ENCODE results near the gene ARID1B. TPM values are rescaled to one million over a fixed set of nuclear protein-coding genes. Genes with fewer than 3 reads are reported as not detected.

ARID1B gene
- total RNA-seq, 1 donor from 2014 or later, result 62.1 TPM

- TF ChIP-seq EZH2phosphoT487 (IDR thresholded peaks at IDR 0.05), result no peak
- Histone ChIP-seq H3K4me1 (no peaks in the 10 kb centered on the region), H3K27me3 (no peaks in the 10 kb centered on the region), H3K79me2 (ENCODE audit: low read depth) (no peaks in the 10 kb centered on the region), H3K9me3 (ENCODE audit: low read depth) (no peaks in the 10 kb centered on the region), H3K4me2 (no peak overlapping the region), H3K27ac (no peak overlapping the region), H3K9ac (no peak overlapping the region), H3K36me3 (peaks cover 16% of the 10 kb centered on the region), H4K20me1 (ENCODE audit: low read depth) (peaks cover 9% of the 10 kb centered on the region), H2AFZ (replicated peaks) (no peak overlapping the region), H3F3A (ENCODE audit: low read depth) (peaks cover 9% of the 10 kb centered on the region), H3K4me3 (no peak overlapping the region)
- Mint-ChIP-seq H3K27me3 (ENCODE audit: insufficient read depth, low read depth) (peaks cover 4% of the 10 kb centered on the region), H3K36me3 (peaks cover 35% of the 10 kb centered on the region), H3K4me3 (no peak overlapping the region), H3K4me1 (peaks cover 32% of the 10 kb centered on the region), H3K9me3 (no peaks in the 10 kb centered on the region), H3K27ac (no peak overlapping the region)
- DNase-seq (ENCODE audit: low spot score), result no peak
Measured at GRCh38 chr6:157185986-157186385, 408.8 kb downstream of the ARID1B start.

GRCh38 chr6:157186785-157187181, 409.6 kb downstream of the ARID1B start:
- no peak for DNase-seq (ENCODE audit: low spot score)

GRCh38 chr6:157187182-157188083, 410.3 kb downstream of the ARID1B start:
- H3K36me3 ChIP-seq, result peaks cover 16% of the 10 kb centered on the region
- no peak for DNase-seq (ENCODE audit: low spot score)
- Mint-ChIP-seq H3K9me3 (no peaks in the 10 kb centered on the region), H3K4me1 (peaks cover 32% of the 10 kb centered on the region), H3K27ac (no peak overlapping the region), H3K4me3 (no peak overlapping the region), H3K36me3 (peaks cover 41% of the 10 kb centered on the region), H3K27me3 (ENCODE audit: insufficient read depth, low read depth) (peaks cover 2% of the 10 kb centered on the region)
- H3K4me3 ChIP-seq, result no peak overlapping the region
- peaks cover 9% of the 10 kb centered on the region for H4K20me1 ChIP-seq (ENCODE audit: low read depth)
- no peak overlapping the region for H2AFZ ChIP-seq (replicated peaks)
- H3K4me1 ChIP-seq, result no peaks in the 10 kb centered on the region
- no peak overlapping the region for H3K4me2 ChIP-seq
- no peak for TF ChIP-seq CTCF (IDR thresholded peaks at IDR 0.05)
- TF ChIP-seq EZH2 (IDR thresholded peaks at IDR 0.05), result no peak
- TF ChIP-seq EZH2phosphoT487 (IDR thresholded peaks at IDR 0.05), result no peak
- no peaks in the 10 kb centered on the region for H3K9me3 ChIP-seq (ENCODE audit: low read depth)
- H3K27ac ChIP-seq, result no peak overlapping the region
- H3K9ac ChIP-seq, result no peak overlapping the region
- H3K79me2 ChIP-seq (ENCODE audit: low read depth), result no peaks in the 10 kb centered on the region
- H3K27me3 ChIP-seq, result no peaks in the 10 kb centered on the region
- peaks cover 9% of the 10 kb centered on the region for H3F3A ChIP-seq (ENCODE audit: low read depth)

More at GRCh38 chr6:157186785-157187181, 409.6 kb downstream of the ARID1B start:
- no peak overlapping the region for H3K27ac ChIP-seq
- H3K27me3 ChIP-seq, result no peaks in the 10 kb centered on the region
- no peaks in the 10 kb centered on the region for H3K79me2 ChIP-seq (ENCODE audit: low read depth)
- no peak overlapping the region for H3K4me2 ChIP-seq
- H3K9ac ChIP-seq, result no peak overlapping the region
- H3K9me3 ChIP-seq (ENCODE audit: low read depth), result no peaks in the 10 kb centered on the region
- no peaks in the 10 kb centered on the region for H3K9me3 Mint-ChIP-seq
- H3K4me3 ChIP-seq, result no peak overlapping the region
- peaks cover 9% of the 10 kb centered on the region for H3F3A ChIP-seq (ENCODE audit: low read depth)
- TF ChIP-seq EZH2phosphoT487 (IDR thresholded peaks at IDR 0.05) (no peak), CTCF (IDR thresholded peaks at IDR 0.05) (no peak), EZH2 (IDR thresholded peaks at IDR 0.05) (no peak)
- H3K27me3 Mint-ChIP-seq (ENCODE audit: insufficient read depth, low read depth), result peaks cover 3% of the 10 kb centered on the region
- no peak overlapping the region for H2AFZ ChIP-seq (replicated peaks)
- H3K36me3 ChIP-seq, result peaks cover 16% of the 10 kb centered on the region
- H4K20me1 ChIP-seq (ENCODE audit: low read depth), result peaks cover 9% of the 10 kb centered on the region
- H3K4me1 ChIP-seq, result no peaks in the 10 kb centered on the region
- no peak overlapping the region for H3K27ac Mint-ChIP-seq
- no peak overlapping the region for H3K4me3 Mint-ChIP-seq
- peaks cover 32% of the 10 kb centered on the region for H3K4me1 Mint-ChIP-seq
- H3K36me3 Mint-ChIP-seq, result peaks cover 41% of the 10 kb centered on the region

- Histone ChIP-seq H3K4me1 (no peaks in the 10 kb centered on the region), H3K4me3 (no peak overlapping the region), H4K20me1 (ENCODE audit: low read depth) (peaks cover 9% of the 10 kb centered on the region), H3K36me3 (peaks cover 16% of the 10 kb centered on the region), H2AFZ (replicated peaks) (no peak overlapping the region), H3K4me2 (no peak overlapping the region), H3F3A (ENCODE audit: low read depth) (peaks cover 8% of the 10 kb centered on the region), H3K79me2 (ENCODE audit: low read depth) (no peaks in the 10 kb centered on the region), H3K9ac (no peak overlapping the region), H3K27me3 (no peaks in the 10 kb centered on the region), H3K27ac (no peak overlapping the region), H3K9me3 (ENCODE audit: low read depth) (no peaks in the 10 kb centered on the region)
- Mint-ChIP-seq H3K4me1 (peaks cover 32% of the 10 kb centered on the region), H3K4me3 (no peak overlapping the region), H3K27me3 (ENCODE audit: insufficient read depth, low read depth) (peaks cover 2% of the 10 kb centered on the region), H3K36me3 (peaks cover 41% of the 10 kb centered on the region), H3K9me3 (no peaks in the 10 kb centered on the region), H3K27ac (no peak overlapping the region)
- TF ChIP-seq EZH2 (IDR thresholded peaks at IDR 0.05), result no peak
- no peak for TF ChIP-seq CTCF (IDR thresholded peaks at IDR 0.05)
- no peak for TF ChIP-seq EZH2phosphoT487 (IDR thresholded peaks at IDR 0.05)
- no peak for DNase-seq (ENCODE audit: low spot score)
Measured at GRCh38 chr6:157188213-157188612, 411.0 kb downstream of the ARID1B start.

All from neural progenitor cell (in vitro differentiated cells).